Epithelial cell of esophagus (primary cell): Measurements from ENCODE around the gene GNG12.

ENCODE experiments used
- DNase-seq: peaks from one replicate; pipeline ENCODE4 v3.0.0; 2010; ENCODE audit warnings: low read depth
- H3K4me3 ChIP-seq: 2 replicates; pipeline ENCODE4 v1.5.1; 2011; ENCODE audit warnings: mild to moderate bottlenecking, low read length, control low read depth
- TF ChIP-seq, protein P1 (sequence below): IDR thresholded peaks from 2 replicates; pipeline ENCODE4 v1.5.1; 2011; ENCODE audit warnings: low read depth, mild to moderate bottlenecking, low read length, control low read depth, inconsistent platforms; ENCODE audit not compliant: insufficient read depth; ENCODE audit errors: missing control alignments

Gene GNG12

DNA sequence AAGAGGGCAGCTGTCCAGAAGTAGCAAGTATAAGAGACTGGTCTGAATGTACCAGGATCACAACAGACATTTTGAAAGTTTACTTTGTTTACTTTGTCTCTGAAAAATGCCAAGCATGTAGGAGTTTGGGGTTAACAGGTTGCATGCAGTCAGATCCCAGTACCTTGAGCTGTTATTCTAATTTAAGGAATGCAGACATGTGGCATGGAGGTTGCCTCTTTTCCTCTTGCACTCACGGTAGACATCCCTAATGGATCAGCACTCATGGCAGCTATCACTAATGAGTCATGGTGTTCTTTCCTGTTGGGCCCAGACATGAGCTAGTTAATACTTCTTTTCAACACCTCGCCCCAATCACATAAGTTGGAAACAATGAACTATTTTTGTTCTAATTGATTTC, 81.0 kb downstream of the GNG12 start:
- H3K4me3 ChIP-seq: no peak overlapping the region
- TF ChIP-seq, protein P1, sequence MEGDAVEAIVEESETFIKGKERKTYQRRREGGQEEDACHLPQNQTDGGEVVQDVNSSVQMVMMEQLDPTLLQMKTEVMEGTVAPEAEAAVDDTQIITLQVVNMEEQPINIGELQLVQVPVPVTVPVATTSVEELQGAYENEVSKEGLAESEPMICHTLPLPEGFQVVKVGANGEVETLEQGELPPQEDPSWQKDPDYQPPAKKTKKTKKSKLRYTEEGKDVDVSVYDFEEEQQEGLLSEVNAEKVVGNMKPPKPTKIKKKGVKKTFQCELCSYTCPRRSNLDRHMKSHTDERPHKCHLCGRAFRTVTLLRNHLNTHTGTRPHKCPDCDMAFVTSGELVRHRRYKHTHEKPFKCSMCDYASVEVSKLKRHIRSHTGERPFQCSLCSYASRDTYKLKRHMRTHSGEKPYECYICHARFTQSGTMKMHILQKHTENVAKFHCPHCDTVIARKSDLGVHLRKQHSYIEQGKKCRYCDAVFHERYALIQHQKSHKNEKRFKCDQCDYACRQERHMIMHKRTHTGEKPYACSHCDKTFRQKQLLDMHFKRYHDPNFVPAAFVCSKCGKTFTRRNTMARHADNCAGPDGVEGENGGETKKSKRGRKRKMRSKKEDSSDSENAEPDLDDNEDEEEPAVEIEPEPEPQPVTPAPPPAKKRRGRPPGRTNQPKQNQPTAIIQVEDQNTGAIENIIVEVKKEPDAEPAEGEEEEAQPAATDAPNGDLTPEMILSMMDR: no peak
- peak; percentile 64 for DNase-seq

DNA sequence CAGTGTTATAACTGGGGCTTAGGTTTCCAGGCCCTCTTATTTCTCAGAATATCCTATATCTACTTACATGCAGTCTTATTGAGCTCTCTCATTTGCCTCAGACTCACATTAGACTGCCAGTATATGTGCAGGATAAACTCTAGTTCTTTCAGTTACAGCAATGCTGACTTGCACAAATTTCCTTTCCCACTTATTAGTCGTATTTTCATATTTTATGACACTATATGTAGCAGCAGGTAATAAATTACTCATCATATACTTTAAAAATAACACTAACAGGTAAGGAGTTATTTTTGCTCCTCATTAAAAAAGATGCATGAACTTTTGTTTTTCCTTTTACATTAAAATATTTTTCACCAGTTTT, 82.6 kb downstream of the GNG12 start:
- TF ChIP-seq, protein P1: no peak
- H3K4me3 ChIP-seq: peak overlapping the region; percentile 27
- no peak for DNase-seq

- DNase-seq: peak; percentile 92
- TF ChIP-seq, protein P1: no peak
- peak overlapping the region; percentile 27 for H3K4me3 ChIP-seq
Measured at GRCh38 chr1:67749844-67750690, 83.2 kb downstream of the GNG12 start.

- TF ChIP-seq, protein P1: no peak
- no peak for DNase-seq
- H3K4me3 ChIP-seq: peak overlapping the region; percentile 27
Measured at GRCh38 chr1:67749263-67749843, 83.9 kb downstream of the GNG12 start.

GRCh38 chr1:67748630-67749029, 84.6 kb downstream of the GNG12 start:
- DNase-seq: peak; percentile 70
- TF ChIP-seq, protein P1: no peak
- no peak overlapping the region for H3K4me3 ChIP-seq

DNA sequence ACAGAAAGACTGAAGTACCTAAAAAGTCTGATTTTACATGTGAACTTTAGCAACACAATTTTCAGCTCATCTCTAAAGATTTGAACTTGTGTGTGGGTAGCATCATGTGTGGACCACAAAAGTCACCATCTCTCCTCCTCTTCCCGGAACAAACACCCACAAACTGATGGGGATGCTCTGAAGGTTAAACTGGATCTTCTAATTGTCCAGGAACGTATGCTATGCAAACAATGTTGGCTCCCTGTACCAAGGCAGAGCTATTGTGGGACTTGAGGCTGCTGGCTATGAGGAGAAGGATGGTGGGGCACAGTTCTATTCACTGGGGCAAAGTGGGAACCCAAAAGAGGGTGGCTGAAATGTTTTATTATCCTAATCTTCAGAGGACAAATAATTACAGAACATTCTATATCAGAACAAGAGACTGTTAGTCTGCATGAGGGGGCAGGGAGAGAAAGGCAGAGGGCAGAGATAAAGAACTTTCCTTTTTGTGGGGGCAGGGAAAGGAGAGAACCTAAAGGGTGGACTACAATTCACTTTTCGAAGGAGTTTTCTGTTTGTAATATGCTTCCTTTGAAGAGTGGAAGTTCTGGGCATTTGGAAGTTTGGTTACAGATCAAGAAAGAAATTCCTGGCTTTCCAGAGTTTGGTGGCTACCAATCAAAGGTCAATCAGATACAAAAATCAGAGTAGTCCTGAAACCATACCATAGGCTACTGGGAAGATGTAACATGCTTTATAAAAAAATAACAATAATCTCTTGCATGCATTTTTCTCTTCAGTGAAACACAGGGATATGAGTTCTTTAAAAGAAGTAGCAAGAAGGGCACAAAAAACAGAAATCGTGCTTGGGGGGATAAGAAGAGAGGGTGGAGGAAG, 85.4 kb downstream of the GNG12 start:
- TF ChIP-seq, protein P1: no peak
- DNase-seq: no peak
- H3K4me3 ChIP-seq: no peak overlapping the region
